ENCODE data around the gene RERE.

The RERE gene

GRCh38 chr1:8438489-8438888 lies 379.0 kb downstream of the RERE start:
- H3K9me2 ChIP-seq (replicated peaks; ENCODE audit: control insufficient read depth, low read length), result no peaks in the 10 kb centered on the region
- peak overlapping the region; percentile 57; the same call in 1 of the 2 replicates for H3K4me3 ChIP-seq (ENCODE audit: low read length)
- H3K36me3 ChIP-seq (ENCODE audit: control insufficient read depth, low read length), result peaks cover 7% of the 10 kb centered on the region; the same call in 1 of the 2 replicates
- peak overlapping the region; percentile 53; the same call in 1 of the 2 replicates for H3K27ac ChIP-seq (ENCODE audit: low read depth, low read length)
- no peaks in the 10 kb centered on the region for H3K9me3 ChIP-seq (ENCODE audit: control insufficient read depth, insufficient read depth, low read length)
- TF ChIP-seq CTCF (IDR thresholded peaks at IDR 0.05; ENCODE audit: low read depth, low read length, poor library complexity, severe bottlenecking) (no peak), EZH2phosphoT487 (IDR thresholded peaks at IDR 0.05; ENCODE audit: borderline replicate concordance, low read length) (no peak)
- no peaks in the 10 kb centered on the region for H3K27me3 ChIP-seq (ENCODE audit: control insufficient read depth, low read length)
- peak overlapping the region; percentile 76 for H3K4me2 ChIP-seq (ENCODE audit: low read length)
- H4K20me1 ChIP-seq (ENCODE audit: control insufficient read depth, insufficient read depth, low read depth, low read length), result no peaks in the 10 kb centered on the region
- H3K4me1 ChIP-seq (ENCODE audit: control insufficient read depth, low read length), result peaks cover 47% of the 10 kb centered on the region
- H3F3A ChIP-seq (ENCODE audit: control insufficient read depth, insufficient read depth), result peaks cover 5% of the 10 kb centered on the region; the same call in 1 of the 2 replicates
- H3K79me2 ChIP-seq (ENCODE audit: control insufficient read depth, low read length), result peaks cover 9% of the 10 kb centered on the region

- H3K4me2 ChIP-seq (ENCODE audit: low read length), result no peak overlapping the region
- TF ChIP-seq EZH2phosphoT487 (IDR thresholded peaks at IDR 0.05; ENCODE audit: borderline replicate concordance, low read length) (no peak), CTCF (IDR thresholded peaks at IDR 0.05; ENCODE audit: low read depth, low read length, poor library complexity, severe bottlenecking) (no peak)
- H4K20me1 ChIP-seq (ENCODE audit: control insufficient read depth, insufficient read depth, low read depth, low read length), result no peaks in the 10 kb centered on the region
Observed at GRCh38 chr1:8437347-8437746, 380.1 kb downstream of the RERE start.

GRCh38 chr1:8435569-8436071 lies 381.8 kb downstream of the RERE start:
- Histone ChIP-seq H3K9me3 (ENCODE audit: control insufficient read depth, insufficient read depth, low read length) (no peaks in the 10 kb centered on the region), H3K4me3 (ENCODE audit: low read length) (no peak overlapping the region), H3K9me2 (replicated peaks; ENCODE audit: control insufficient read depth, low read length) (no peaks in the 10 kb centered on the region), H3K27me3 (ENCODE audit: control insufficient read depth, low read length) (no peaks in the 10 kb centered on the region), H3K79me2 (ENCODE audit: control insufficient read depth, low read length) (peaks cover 15% of the 10 kb centered on the region), H3K27ac (ENCODE audit: low read depth, low read length) (no peak overlapping the region), H3F3A (ENCODE audit: control insufficient read depth, insufficient read depth) (peaks cover 9% of the 10 kb centered on the region; the same call in 1 of the 2 replicates), H3K4me2 (ENCODE audit: low read length) (no peak overlapping the region), H3K36me3 (ENCODE audit: control insufficient read depth, low read length) (peaks cover 10% of the 10 kb centered on the region; the same call in 1 of the 2 replicates), H4K20me1 (ENCODE audit: control insufficient read depth, insufficient read depth, low read depth, low read length) (no peaks in the 10 kb centered on the region), H3K4me1 (ENCODE audit: control insufficient read depth, low read length) (peaks cover 65% of the 10 kb centered on the region)
- TF ChIP-seq CTCF (IDR thresholded peaks at IDR 0.05; ENCODE audit: low read depth, low read length, poor library complexity, severe bottlenecking) (no peak), EZH2phosphoT487 (IDR thresholded peaks at IDR 0.05; ENCODE audit: borderline replicate concordance, low read length) (no peak)

More at GRCh38 chr1:8437347-8437746, 380.1 kb downstream of the RERE start:
- Histone ChIP-seq H3K36me3 (ENCODE audit: control insufficient read depth, low read length) (peaks cover 7% of the 10 kb centered on the region; the same call in 1 of the 2 replicates), H3K9me3 (ENCODE audit: control insufficient read depth, insufficient read depth, low read length) (no peaks in the 10 kb centered on the region), H3K79me2 (ENCODE audit: control insufficient read depth, low read length) (peaks cover 9% of the 10 kb centered on the region), H3F3A (ENCODE audit: control insufficient read depth, insufficient read depth) (peaks cover 9% of the 10 kb centered on the region; the same call in 1 of the 2 replicates), H3K9me2 (replicated peaks; ENCODE audit: control insufficient read depth, low read length) (no peaks in the 10 kb centered on the region), H3K4me1 (ENCODE audit: control insufficient read depth, low read length) (peaks cover 48% of the 10 kb centered on the region), H3K27me3 (ENCODE audit: control insufficient read depth, low read length) (no peaks in the 10 kb centered on the region), H3K4me3 (ENCODE audit: low read length) (no peak overlapping the region), H3K27ac (ENCODE audit: low read depth, low read length) (no peak overlapping the region)
